NCI-H510A treated with DMSO at 0.1 percent for 48 hours (cell line): ENCODE measurements around the gene AGAP2.

Experiments
- DNase-seq: peaks from one replicate; lab custom pipeline; 2025; lab: John Stamatoyannopoulos, UW

Gene AGAP2

GRCh38 chr12:57767305-57767698 is 28.8 kb upstream of the AGAP2 start:
- no peak for DNase-seq

GRCh38 chr12:57766464-57767304 is 28.1 kb upstream of the AGAP2 start, which contains the start of gene CYP27B1:
CYP27B1 (minus strand) TSS chr12:57767078; CDS start chr12:57767041, 37 bp downstream.
- peak; percentile 81 for DNase-seq

- no peak for DNase-seq
Measured at GRCh38 chr12:57765698-57766463, 27.3 kb upstream of the AGAP2 start.

GRCh38 chr12:57765003-57765697 is 26.6 kb upstream of the AGAP2 start:
- DNase-seq = peak; percentile 47

- DNase-seq = no peak
Measured at GRCh38 chr12:57764662-57765002, 26.1 kb upstream of the AGAP2 start.

GRCh38 chr12:57763881-57764661 is 25.5 kb upstream of the AGAP2 start:
- DNase-seq = no peak

GRCh38 chr12:57762463-57762862 is 23.9 kb upstream of the AGAP2 start:
- DNase-seq = no peak

GRCh38 chr12:57761391-57761998 is 23.0 kb upstream of the AGAP2 start:
- no peak for DNase-seq

GRCh38 chr12:57760347-57760982 is 21.9 kb upstream of the AGAP2 start:
- no peak for DNase-seq

GRCh38 chr12:57759360-57759980 is 20.9 kb upstream of the AGAP2 start:
- peak; percentile 72 for DNase-seq

- no peak for DNase-seq
Measured at GRCh38 chr12:57758552-57759359, 20.2 kb upstream of the AGAP2 start.

- no peak for DNase-seq
Measured at GRCh38 chr12:57757771-57758170, 19.2 kb upstream of the AGAP2 start.

- DNase-seq = no peak
Measured at GRCh38 chr12:57756406-57757341, 18.1 kb upstream of the AGAP2 start.

GRCh38 chr12:57755454-57756372 is 17.2 kb upstream of the AGAP2 start:
- no peak for DNase-seq

GRCh38 chr12:57755194-57755453 is 16.6 kb upstream of the AGAP2 start:
- no peak for DNase-seq

- peak; percentile 97 for DNase-seq
Measured at GRCh38 chr12:57754411-57755193, 16.1 kb upstream of the AGAP2 start, which contains the start of gene MARCHF9. MARCHF9 (plus strand) TSS chr12:57755103; CDS start chr12:57755529, 426 bp downstream.
